HG03039 (cell line): ENCODE measurements around the gene SCARB2.

Experiments used
- ATAC-seq: cut with Tn5 transposase; IDR thresholded peaks from one replicate; pipeline ENCODE4 v1.9.1; 2021; ENCODE audit warnings: mild to moderate bottlenecking, moderate library complexity; ENCODE audit not compliant: unreplicated experiment

Gene SCARB2

GRCh38 chr4:76200771-76201231 lies 12.8 kb downstream of the SCARB2 start:
- ATAC-seq = no peak

- ATAC-seq = peak; percentile 87
Measured at GRCh38 chr4:76199664-76200211, 13.9 kb downstream of the SCARB2 start.

- peak; percentile 36 for ATAC-seq
Measured at GRCh38 chr4:76198411-76199237, 15.0 kb downstream of the SCARB2 start.

- peak; percentile 25 for ATAC-seq
Measured at GRCh38 chr4:76197971-76198410, 15.6 kb downstream of the SCARB2 start.

GRCh38 chr4:76197031-76197743 lies 16.4 kb downstream of the SCARB2 start:
- no peak for ATAC-seq

GRCh38 chr4:76196376-76196775 lies 17.2 kb downstream of the SCARB2 start:
- ATAC-seq = no peak

- ATAC-seq = no peak
Measured at GRCh38 chr4:76195326-76195725, 18.3 kb downstream of the SCARB2 start.

GRCh38 chr4:76194325-76194724 lies 19.3 kb downstream of the SCARB2 start:
- no peak for ATAC-seq

- no peak for ATAC-seq
Measured at GRCh38 chr4:76192236-76192635, 21.4 kb downstream of the SCARB2 start.

- ATAC-seq = no peak
Measured at GRCh38 chr4:76188557-76188956, 25.1 kb downstream of the SCARB2 start.

GRCh38 chr4:76188149-76188548 lies 25.5 kb downstream of the SCARB2 start:
- ATAC-seq = no peak

- no peak for ATAC-seq
Measured at GRCh38 chr4:76187152-76187551, 26.5 kb downstream of the SCARB2 start.

- no peak for ATAC-seq
Measured at GRCh38 chr4:76182463-76182862, 31.2 kb downstream of the SCARB2 start.

GRCh38 chr4:76179398-76180318 lies 34.0 kb downstream of the SCARB2 start:
- peak; percentile 64 for ATAC-seq

GRCh38 chr4:76178296-76178695 lies 35.3 kb downstream of the SCARB2 start:
- no peak for ATAC-seq

- no peak for ATAC-seq
Measured at GRCh38 chr4:76177709-76178108, 35.9 kb downstream of the SCARB2 start.

GRCh38 chr4:76175336-76175735 lies 38.3 kb downstream of the SCARB2 start:
- no peak for ATAC-seq

GRCh38 chr4:76174216-76174615 lies 39.4 kb downstream of the SCARB2 start:
- no peak for ATAC-seq

GRCh38 chr4:76168688-76169087 lies 44.9 kb downstream of the SCARB2 start:
- no peak for ATAC-seq

- no peak for ATAC-seq
Measured at GRCh38 chr4:76166480-76166879, 47.1 kb downstream of the SCARB2 start.

- no peak for ATAC-seq
Measured at GRCh38 chr4:76160355-76160754, 53.3 kb downstream of the SCARB2 start.
